Ectodermal cell (in vitro differentiated cells): ENCODE measurements around the gene STK40.

Experiments
- H3K27ac ChIP-seq: 2 replicates; pipeline ENCODE4 v1.7.0; 2013; ENCODE audit warnings: mild to moderate bottlenecking, low read depth, low read length; ENCODE audit not compliant: insufficient read depth, poor library complexity, severe bottlenecking
- H3K27me3 ChIP-seq: 2 replicates; pipeline ENCODE4 v1.7.0; 2013; ENCODE audit warnings: mild to moderate bottlenecking, low read length; ENCODE audit not compliant: insufficient read depth, control insufficient read depth, poor library complexity, severe bottlenecking
- H3K36me3 ChIP-seq: one replicate; pipeline ENCODE4 v1.7.0; 2013; ENCODE audit warnings: low read length; ENCODE audit not compliant: control insufficient read depth, insufficient read depth
- H3K4me1 ChIP-seq: one replicate; pipeline ENCODE4 v1.7.0; 2013; ENCODE audit warnings: low read length; ENCODE audit not compliant: control insufficient read depth, insufficient read depth
- H3K4me3 ChIP-seq: 2 replicates; pipeline ENCODE4 v1.7.0; 2013; ENCODE audit warnings: low read depth, low read length, control low read depth; ENCODE audit not compliant: insufficient read depth
- H3K9me3 ChIP-seq: 2 replicates; pipeline ENCODE4 v1.7.0; 2013; ENCODE audit warnings: mild to moderate bottlenecking, low read length, moderate library complexity; ENCODE audit not compliant: control insufficient read depth
- WGBS, 2 experiments: methylation state at CpG; one replicate each; pipeline ENCODE4 v1.1.7; 2013; ENCODE audit warnings: missing lambda C conversion rate in 2 of 2; 5-methylcytosine and 5-hydroxymethylcytosine counted together

STK40 gene

DNA sequence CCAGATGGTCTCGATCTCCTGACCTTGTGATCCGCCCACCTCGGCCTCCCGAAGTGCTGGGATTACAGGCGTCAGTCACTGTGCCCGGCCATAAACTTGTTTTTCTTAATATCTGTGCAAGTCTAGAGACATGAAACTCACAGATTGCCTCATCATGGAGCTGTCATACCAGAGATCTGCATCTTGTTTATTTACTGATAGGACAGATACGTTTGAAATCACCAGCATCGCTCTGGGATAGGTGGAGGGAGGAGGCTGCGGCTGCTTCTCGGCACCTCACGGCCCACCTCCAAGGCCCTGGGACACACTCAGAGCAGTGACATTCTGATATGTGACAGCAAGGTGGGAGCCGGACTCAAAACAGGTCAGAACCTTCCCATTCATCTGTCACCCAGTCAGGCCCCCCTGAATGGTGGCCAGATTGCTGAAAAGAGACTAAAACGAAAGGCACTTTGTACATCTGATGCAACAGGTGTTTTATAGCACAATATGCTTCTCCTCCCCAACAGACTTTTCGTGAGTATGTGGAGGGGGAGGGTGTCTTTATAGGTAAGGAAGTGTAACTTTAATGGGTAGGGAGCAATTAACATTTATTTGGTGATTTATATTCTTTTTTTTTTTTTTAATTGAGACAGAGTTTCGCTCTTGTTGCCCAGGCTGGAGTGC lies 30.1 kb upstream of the STK40 start:
- 94 to 95% methylated on average over 15 of the region's 15 CpGs for WGBS, 2 experiments
- Histone ChIP-seq H3K4me3 (no peak overlapping the region), H3K4me1 (no peaks in the 10 kb centered on the region), H3K9me3 (no peaks in the 10 kb centered on the region), H3K36me3 (no peaks in the 10 kb centered on the region), H3K27ac (no peak overlapping the region), H3K27me3 (no peaks in the 10 kb centered on the region)

DNA sequence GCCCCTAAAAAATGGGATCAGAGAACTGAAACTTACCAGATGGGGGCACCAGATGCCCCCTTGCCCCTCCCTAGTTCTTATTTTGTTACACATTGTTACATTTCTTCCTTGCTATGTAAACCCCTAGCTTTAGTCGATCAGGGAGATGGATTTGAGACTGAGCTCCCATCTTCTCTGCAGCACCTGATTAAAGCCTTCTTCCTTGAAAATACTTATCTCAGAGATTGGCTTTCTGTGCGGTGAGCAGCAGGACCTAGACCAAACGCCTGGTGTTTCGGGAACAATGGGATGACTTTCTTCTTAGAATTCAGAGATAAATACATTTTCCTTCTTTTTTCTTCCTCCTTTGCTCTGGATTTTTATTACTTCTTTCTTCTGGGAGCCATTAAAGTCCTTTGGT lies 28.7 kb upstream of the STK40 start:
- Histone ChIP-seq H3K27me3 (no peaks in the 10 kb centered on the region), H3K4me3 (no peak overlapping the region), H3K4me1 (no peaks in the 10 kb centered on the region), H3K36me3 (no peaks in the 10 kb centered on the region), H3K9me3 (no peaks in the 10 kb centered on the region), H3K27ac (no peak overlapping the region)
- WGBS, 2 experiments, result 88 to 90% methylated on average over 4 of the region's 4 CpGs

DNA sequence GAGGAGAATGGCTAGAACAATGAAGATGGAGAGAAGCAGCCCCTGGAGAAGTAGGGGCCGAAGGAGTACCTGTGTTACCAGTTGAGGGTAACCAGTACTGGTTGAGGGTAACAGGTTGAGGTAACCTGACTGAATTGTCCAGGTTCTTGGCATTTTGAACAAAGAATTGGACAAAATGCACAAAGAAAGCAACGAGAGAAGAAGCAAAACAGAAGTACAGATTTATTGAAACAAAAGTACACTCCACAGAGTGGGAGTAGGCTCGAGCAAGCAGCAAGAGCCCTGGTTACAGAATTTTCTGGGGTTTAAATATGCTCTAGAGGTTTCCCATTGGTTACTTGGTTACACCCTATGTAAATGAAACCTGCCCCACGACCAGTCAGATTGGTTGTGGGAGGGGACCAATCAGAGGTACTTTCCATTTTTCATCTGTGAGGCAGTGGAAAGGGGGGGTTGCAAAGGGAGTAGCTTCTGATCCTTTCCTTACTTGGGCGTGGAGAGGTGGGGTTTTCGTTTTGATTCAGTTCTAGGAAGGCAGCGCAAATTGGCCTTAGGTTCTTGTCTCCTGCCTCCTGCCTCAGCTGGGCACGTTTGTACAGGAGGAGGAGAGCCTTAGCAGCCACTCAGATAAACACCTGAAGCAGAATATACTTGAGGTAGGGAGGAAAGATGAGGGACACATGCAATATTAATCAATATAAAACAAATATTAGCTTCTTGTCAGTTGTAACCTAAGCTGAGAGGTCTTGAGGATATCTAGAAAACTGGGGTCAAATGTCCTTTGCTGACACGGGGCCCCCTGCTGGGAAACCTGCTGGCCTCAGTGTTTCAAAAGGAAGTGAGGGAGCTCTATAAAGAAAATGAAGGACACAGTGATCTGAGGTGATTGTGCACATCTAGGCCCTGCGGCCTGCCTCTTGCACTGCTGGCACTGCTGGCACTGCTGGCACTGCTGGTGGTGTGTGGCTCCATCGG lies 26.2 kb upstream of the STK40 start:
- WGBS, 2 experiments, result 82 to 83% methylated on average over 11 of the region's 11 CpGs
- Histone ChIP-seq H3K4me3 (no peak overlapping the region), H3K9me3 (no peaks in the 10 kb centered on the region), H3K27ac (no peak overlapping the region), H3K4me1 (no peaks in the 10 kb centered on the region), H3K27me3 (no peaks in the 10 kb centered on the region), H3K36me3 (no peaks in the 10 kb centered on the region)

DNA sequence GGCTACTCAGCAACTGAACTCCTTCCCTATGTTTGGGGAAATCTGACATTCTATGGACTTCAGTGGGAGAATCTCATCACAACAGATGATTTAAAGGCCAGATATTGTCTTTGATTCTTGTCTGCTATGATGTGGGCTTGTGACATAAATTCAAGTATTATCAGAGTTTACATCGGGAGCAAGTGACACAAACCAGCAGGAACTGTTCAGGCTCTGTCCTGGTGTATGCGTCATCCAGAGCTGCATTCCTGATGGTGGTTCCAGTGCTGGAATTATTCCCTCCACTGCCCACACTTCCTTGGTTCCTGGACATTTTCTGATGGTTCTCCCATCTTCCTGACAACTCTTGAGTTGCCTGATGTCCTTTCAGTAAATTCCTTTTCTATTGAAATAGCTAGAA lies 22.8 kb upstream of the STK40 start:
- H3K27me3 ChIP-seq, result no peaks in the 10 kb centered on the region
- no peak overlapping the region for H3K4me3 ChIP-seq
- H3K36me3 ChIP-seq, result no peaks in the 10 kb centered on the region
- H3K4me1 ChIP-seq, result no peaks in the 10 kb centered on the region
- no peak overlapping the region for H3K27ac ChIP-seq
- WGBS, 2 experiments, result 92 to 100% methylated on average over 2 of the region's 2 CpGs
- no peaks in the 10 kb centered on the region for H3K9me3 ChIP-seq

DNA sequence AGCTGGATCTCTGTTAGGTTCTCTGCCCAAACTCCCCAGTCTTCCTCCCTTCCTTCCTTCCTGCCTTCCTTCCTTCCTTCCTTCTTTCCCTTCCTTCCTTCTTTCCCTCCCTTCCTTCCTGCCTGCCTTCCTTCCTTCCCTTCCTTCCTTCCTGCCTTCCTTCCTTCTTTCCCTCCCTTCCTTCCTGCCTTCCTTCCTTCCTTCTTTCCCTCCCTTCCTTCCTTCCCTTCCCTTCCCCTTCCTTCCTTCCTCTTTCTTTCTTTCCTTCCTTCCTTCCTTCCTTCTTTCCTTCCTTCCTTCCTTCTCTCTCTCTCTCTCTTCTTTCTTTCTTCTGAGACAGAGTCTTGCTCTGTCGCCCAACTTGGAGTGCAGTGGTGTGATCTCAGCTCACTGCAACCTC lies 20.7 kb upstream of the STK40 start:
- Histone ChIP-seq H3K4me3 (no peak overlapping the region), H3K9me3 (no peaks in the 10 kb centered on the region), H3K36me3 (no peaks in the 10 kb centered on the region), H3K4me1 (no peaks in the 10 kb centered on the region), H3K27ac (no peak overlapping the region), H3K27me3 (no peaks in the 10 kb centered on the region)
- WGBS, 2 experiments, result 91 to 93% methylated on average over 1 of the region's 1 CpG

DNA sequence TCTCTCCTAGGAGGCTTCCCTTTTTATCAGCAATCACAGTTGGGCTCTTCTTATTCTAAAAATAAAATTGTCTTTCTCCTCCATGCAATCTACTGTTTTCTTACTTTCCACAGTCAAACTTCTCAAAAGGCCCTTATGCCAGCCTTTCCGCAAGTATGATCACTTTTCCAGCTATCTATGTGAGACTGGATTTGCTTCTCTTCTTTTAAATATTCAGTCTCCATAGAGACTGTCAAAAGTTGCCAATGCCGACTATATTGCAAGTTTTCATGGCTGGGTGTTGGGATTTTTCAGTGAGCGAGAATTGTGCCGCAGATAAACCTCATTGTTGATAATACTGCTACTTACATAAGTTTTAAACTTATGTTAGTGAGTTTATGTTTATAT lies 16.8 kb upstream of the STK40 start:
- Histone ChIP-seq H3K4me1 (no peaks in the 10 kb centered on the region), H3K4me3 (no peak overlapping the region), H3K36me3 (no peaks in the 10 kb centered on the region), H3K27me3 (no peaks in the 10 kb centered on the region), H3K9me3 (no peaks in the 10 kb centered on the region), H3K27ac (no peak overlapping the region)
- whole genome bisulfite sequencing, 2 experiments, result 93 to 98% methylated on average over 2 of the region's 4 CpGs

DNA sequence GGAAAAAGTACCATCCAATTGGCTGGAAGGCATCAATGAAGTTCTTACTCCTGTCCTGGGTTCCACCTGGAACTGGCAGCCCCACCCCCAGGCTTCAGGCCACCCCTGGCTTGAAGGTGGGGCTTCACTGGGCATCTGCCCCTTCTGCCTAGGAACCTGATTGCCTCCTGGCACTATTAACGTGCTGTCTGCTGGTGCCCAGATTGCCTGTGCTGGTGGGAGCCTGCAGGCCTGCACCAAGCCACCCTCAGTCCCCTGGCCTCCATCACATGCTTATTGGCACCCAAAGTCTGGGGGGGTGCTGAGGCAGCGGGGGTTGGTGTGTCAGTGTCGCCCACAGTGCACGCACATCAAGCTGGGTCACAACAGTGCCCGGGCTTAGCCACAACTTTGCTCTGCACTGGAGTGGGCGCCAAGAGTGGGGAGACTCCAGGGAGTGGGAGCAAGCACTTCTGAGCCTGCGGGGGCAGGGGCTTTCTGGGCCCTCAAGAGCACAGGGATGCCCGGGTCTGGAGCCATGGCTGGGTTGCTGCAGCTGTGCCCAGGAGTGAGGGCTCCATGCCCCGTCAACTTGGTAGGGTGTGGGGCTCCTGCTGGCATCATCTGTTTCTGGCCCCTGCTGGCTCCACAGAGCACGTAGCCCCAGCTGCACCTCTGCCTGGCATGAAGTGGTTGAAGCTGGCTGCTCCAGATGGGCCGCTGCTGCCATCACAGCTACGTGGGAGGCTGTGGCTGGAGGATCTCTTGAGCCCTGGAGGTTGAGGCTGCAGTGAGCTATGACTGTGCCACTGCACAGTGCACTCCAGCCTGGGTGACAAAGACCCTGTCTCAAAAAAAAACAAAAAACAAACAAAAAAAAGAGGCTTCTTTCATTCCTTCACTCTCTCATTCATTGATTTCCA lies 16.1 kb upstream of the STK40 start:
- Histone ChIP-seq H3K4me1 (no peaks in the 10 kb centered on the region), H3K36me3 (no peaks in the 10 kb centered on the region), H3K27ac (no peak overlapping the region), H3K27me3 (no peaks in the 10 kb centered on the region), H3K9me3 (no peaks in the 10 kb centered on the region), H3K4me3 (peak overlapping the region; percentile 32)
- 93 to 95% methylated on average over 12 of the region's 12 CpGs for WGBS, 2 experiments

DNA sequence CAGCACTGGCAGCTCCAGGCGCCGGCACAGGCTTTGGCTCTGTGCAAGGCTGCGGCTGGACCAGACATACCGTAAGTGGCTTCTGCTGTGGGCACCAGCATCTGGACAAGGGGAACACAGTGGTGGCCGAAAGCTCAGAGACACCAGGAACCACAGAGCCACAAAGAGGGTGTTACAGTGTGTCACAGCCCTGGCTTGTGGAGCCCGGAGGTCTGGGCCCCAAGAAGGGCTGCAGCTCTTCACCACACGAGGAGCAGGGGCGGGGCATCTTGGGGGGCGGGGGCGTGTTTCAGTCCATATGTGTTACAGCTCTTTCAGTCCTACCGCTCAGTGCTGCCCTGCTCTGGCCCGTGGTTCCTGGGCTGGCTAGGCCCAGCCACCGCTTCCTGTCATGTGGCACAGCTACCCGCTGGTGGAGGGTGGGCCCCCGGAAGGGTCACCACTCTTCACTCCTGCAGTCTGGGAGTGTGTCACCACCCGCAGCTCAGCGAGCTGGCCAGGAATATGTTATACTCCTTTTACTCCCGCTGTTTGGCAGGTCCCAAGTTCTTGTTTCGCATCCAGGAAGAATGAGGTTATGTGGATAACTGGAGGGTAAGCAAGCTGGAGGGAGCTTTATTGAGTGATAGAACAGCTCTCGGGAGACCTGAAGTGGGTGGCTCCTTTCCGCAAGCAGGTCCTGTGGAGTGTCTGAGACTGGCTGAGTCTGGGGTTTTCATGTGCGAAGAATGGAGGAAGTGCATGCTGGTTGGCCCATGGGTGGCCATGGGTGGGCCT lies 15.3 kb upstream of the STK40 start:
- 80% methylated on average over 22 of the region's 22 CpGs for WGBS, 2 experiments
- Histone ChIP-seq H3K4me1 (no peaks in the 10 kb centered on the region), H3K9me3 (no peaks in the 10 kb centered on the region), H3K27ac (no peak overlapping the region), H3K4me3 (peak overlapping the region; percentile 32), H3K27me3 (no peaks in the 10 kb centered on the region), H3K36me3 (no peaks in the 10 kb centered on the region)

DNA sequence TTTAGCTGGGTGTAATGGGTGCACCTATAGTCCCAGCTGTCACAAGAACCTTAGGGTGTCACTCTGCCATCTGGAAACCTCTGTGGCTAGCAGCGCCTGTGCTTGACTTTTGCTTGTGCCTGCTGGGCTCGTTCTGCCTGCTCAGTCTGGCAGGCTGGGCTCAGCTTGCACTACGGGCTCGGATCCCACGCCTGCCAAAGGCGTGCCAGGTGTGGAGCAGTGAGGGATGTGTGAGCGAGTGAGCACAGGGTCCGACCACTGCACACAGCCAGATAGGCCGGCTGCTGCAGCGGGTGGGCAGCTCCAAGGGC lies 14.7 kb upstream of the STK40 start:
- H3K36me3 ChIP-seq, result no peaks in the 10 kb centered on the region
- no peaks in the 10 kb centered on the region for H3K27me3 ChIP-seq
- no peaks in the 10 kb centered on the region for H3K4me1 ChIP-seq
- no peaks in the 10 kb centered on the region for H3K9me3 ChIP-seq
- H3K27ac ChIP-seq, result no peak overlapping the region
- no peak overlapping the region for H3K4me3 ChIP-seq
- WGBS, 2 experiments, result 93 to 96% methylated on average over 10 of the region's 10 CpGs
